Mucosa of stomach (tissue), 1 donor: ENCODE data around the gene CHD2.
"Not testable (repeated sequence)": the region's sequence is repeated elsewhere in the genome, so short reads cannot be mapped to it uniquely, and the experiment has no call there.

Experiments
- H3K27me3 ChIP-seq: one replicate; pipeline ENCODE4 v1.7.0; 2013; ENCODE audit warnings: mild to moderate bottlenecking, low read length; ENCODE audit not compliant: control insufficient read depth, insufficient read depth
- H3K36me3 ChIP-seq: one replicate; pipeline ENCODE4 v1.7.0; 2013; ENCODE audit warnings: low read length; ENCODE audit not compliant: control insufficient read depth, insufficient read depth
- H3K4me1 ChIP-seq: one replicate; pipeline ENCODE4 v1.7.0; 2013; ENCODE audit warnings: mild to moderate bottlenecking, low read length; ENCODE audit not compliant: control insufficient read depth, insufficient read depth
- H3K4me3 ChIP-seq: one replicate; pipeline ENCODE4 v1.7.0; 2013; ENCODE audit warnings: low read length
- H3K9ac ChIP-seq: one replicate; pipeline ENCODE4 v1.7.0; 2013; ENCODE audit warnings: mild to moderate bottlenecking, low read length, moderate library complexity
- H3K9me3 ChIP-seq: one replicate; pipeline ENCODE4 v1.7.0; 2013; ENCODE audit warnings: mild to moderate bottlenecking, low read length, moderate library complexity; ENCODE audit not compliant: control insufficient read depth
- donor health status: Pancreatic carcinoma.

CHD2 gene

GRCh38 chr15:93058128-93058527, 158.0 kb downstream of the CHD2 start:
- no peaks in the 10 kb centered on the region for H3K36me3 ChIP-seq
- H3K4me1 ChIP-seq: no peaks in the 10 kb centered on the region
- H3K9ac ChIP-seq: no peak overlapping the region
- H3K4me3 ChIP-seq: no peak overlapping the region
- no peaks in the 10 kb centered on the region for H3K9me3 ChIP-seq
- peaks cover 5% of the 10 kb centered on the region for H3K27me3 ChIP-seq

GRCh38 chr15:93058904-93059427, 158.8 kb downstream of the CHD2 start:
- no peaks in the 10 kb centered on the region for H3K4me1 ChIP-seq
- no peak overlapping the region for H3K4me3 ChIP-seq
- H3K9ac ChIP-seq: no peak overlapping the region
- H3K27me3 ChIP-seq: peaks cover 4% of the 10 kb centered on the region
- H3K36me3 ChIP-seq: no peaks in the 10 kb centered on the region
- H3K9me3 ChIP-seq: no peaks in the 10 kb centered on the region

- Histone ChIP-seq H3K9ac (no peak overlapping the region), H3K27me3 (peaks cover 9% of the 10 kb centered on the region), H3K4me3 (no peak overlapping the region), H3K4me1 (no peaks in the 10 kb centered on the region), H3K36me3 (no peaks in the 10 kb centered on the region), H3K9me3 (no peaks in the 10 kb centered on the region)
Observed at GRCh38 chr15:93059442-93059841, 159.3 kb downstream of the CHD2 start.

- H3K9ac ChIP-seq: no peak overlapping the region
- no peaks in the 10 kb centered on the region for H3K9me3 ChIP-seq
- H3K36me3 ChIP-seq: no peaks in the 10 kb centered on the region
- no peaks in the 10 kb centered on the region for H3K4me1 ChIP-seq
- peaks cover 10% of the 10 kb centered on the region for H3K27me3 ChIP-seq
- H3K4me3 ChIP-seq: no peak overlapping the region
Observed at GRCh38 chr15:93060336-93061248, 160.5 kb downstream of the CHD2 start.

- not testable (repeated sequence) for H3K9ac ChIP-seq, H3K4me3 ChIP-seq, H3K9me3 ChIP-seq, H3K36me3 ChIP-seq, H3K27me3 ChIP-seq, H3K4me1 ChIP-seq
Observed at GRCh38 chr15:93062628-93063261, 162.6 kb downstream of the CHD2 start.

- Histone ChIP-seq H3K4me3 (no peak overlapping the region), H3K36me3 (no peaks in the 10 kb centered on the region), H3K9me3 (no peaks in the 10 kb centered on the region), H3K9ac (no peak overlapping the region), H3K4me1 (no peaks in the 10 kb centered on the region), H3K27me3 (peaks cover 10% of the 10 kb centered on the region)
Observed at GRCh38 chr15:93063262-93063671, 163.1 kb downstream of the CHD2 start.

- H3K4me1 ChIP-seq: no peaks in the 10 kb centered on the region
- no peaks in the 10 kb centered on the region for H3K36me3 ChIP-seq
- H3K9me3 ChIP-seq: no peaks in the 10 kb centered on the region
- no peak overlapping the region for H3K4me3 ChIP-seq
- H3K9ac ChIP-seq: no peak overlapping the region
- H3K27me3 ChIP-seq: peaks cover 10% of the 10 kb centered on the region
Observed at GRCh38 chr15:93063796-93064690, 163.9 kb downstream of the CHD2 start.

- no peaks in the 10 kb centered on the region for H3K9me3 ChIP-seq
- H3K27me3 ChIP-seq: peaks cover 13% of the 10 kb centered on the region
- no peaks in the 10 kb centered on the region for H3K4me1 ChIP-seq
- no peak overlapping the region for H3K4me3 ChIP-seq
- H3K36me3 ChIP-seq: no peaks in the 10 kb centered on the region
- no peak overlapping the region for H3K9ac ChIP-seq
Observed at GRCh38 chr15:93065641-93066045, 165.5 kb downstream of the CHD2 start.

- no peaks in the 10 kb centered on the region for H3K36me3 ChIP-seq
- H3K27me3 ChIP-seq: peaks cover 19% of the 10 kb centered on the region
- no peak overlapping the region for H3K9ac ChIP-seq
- H3K4me3 ChIP-seq: no peak overlapping the region
- no peaks in the 10 kb centered on the region for H3K4me1 ChIP-seq
- H3K9me3 ChIP-seq: no peaks in the 10 kb centered on the region
Observed at GRCh38 chr15:93066224-93066681, 166.1 kb downstream of the CHD2 start.

- no peak overlapping the region for H3K9ac ChIP-seq
- H3K4me3 ChIP-seq: no peak overlapping the region
- H3K27me3 ChIP-seq: peaks cover 27% of the 10 kb centered on the region
- H3K36me3 ChIP-seq: no peaks in the 10 kb centered on the region
- H3K9me3 ChIP-seq: no peaks in the 10 kb centered on the region
- no peaks in the 10 kb centered on the region for H3K4me1 ChIP-seq
Observed at GRCh38 chr15:93066834-93067648, 166.9 kb downstream of the CHD2 start.

GRCh38 chr15:93067649-93068085, 167.5 kb downstream of the CHD2 start:
- peaks cover 33% of the 10 kb centered on the region for H3K27me3 ChIP-seq
- H3K4me3 ChIP-seq: no peak overlapping the region
- H3K9me3 ChIP-seq: no peaks in the 10 kb centered on the region
- no peaks in the 10 kb centered on the region for H3K36me3 ChIP-seq
- no peaks in the 10 kb centered on the region for H3K4me1 ChIP-seq
- H3K9ac ChIP-seq: no peak overlapping the region
